RKO (cell line): ENCODE measurements around the gene PLXND1.

Source experiments
- DNase-seq: peaks from one replicate; pipeline ENCODE4 v3.0.0-alpha.2; 2016; ENCODE audit warnings: low spot score

PLXND1 gene

DNA sequence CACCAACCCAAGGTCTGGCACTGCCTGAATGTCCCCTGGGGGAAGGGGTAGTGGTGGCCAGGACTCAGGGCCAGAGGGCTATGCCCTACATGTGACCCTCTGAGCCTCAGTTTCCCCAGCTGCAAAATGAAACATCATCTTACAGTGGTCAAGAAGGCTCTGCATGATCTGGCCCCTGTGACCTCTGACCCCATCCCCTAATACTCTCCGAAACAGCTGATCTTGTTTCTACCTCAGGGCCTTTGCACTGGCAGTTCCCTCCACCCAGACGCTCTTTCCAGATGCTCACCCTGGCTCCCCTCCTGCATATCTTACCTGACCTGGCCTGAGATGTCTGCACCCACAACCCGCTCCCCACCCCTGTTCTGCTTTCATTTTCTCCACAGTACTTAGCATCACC, 21.8 kb downstream of the PLXND1 start:
- DNase-seq = no peak

DNA sequence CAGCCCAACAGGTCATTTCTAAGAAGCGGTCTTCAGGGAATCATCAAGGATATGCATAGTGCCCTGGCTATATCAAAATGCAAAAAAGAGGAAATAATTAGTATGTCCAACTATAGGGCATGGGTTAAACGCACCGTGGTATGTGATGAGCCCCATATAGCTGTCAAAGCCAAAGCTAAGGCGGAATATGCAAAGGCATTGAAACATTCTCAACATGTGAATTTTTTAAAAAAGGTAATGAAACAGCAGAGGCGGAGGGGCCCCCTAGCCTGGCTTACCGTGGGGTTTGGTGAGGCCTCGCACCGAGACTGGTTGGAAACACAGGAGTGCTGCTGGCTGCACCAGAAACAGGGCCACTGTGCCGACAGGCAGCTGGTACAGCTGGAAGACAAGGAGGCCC, 23.2 kb downstream of the PLXND1 start:
- DNase-seq = no peak

DNA sequence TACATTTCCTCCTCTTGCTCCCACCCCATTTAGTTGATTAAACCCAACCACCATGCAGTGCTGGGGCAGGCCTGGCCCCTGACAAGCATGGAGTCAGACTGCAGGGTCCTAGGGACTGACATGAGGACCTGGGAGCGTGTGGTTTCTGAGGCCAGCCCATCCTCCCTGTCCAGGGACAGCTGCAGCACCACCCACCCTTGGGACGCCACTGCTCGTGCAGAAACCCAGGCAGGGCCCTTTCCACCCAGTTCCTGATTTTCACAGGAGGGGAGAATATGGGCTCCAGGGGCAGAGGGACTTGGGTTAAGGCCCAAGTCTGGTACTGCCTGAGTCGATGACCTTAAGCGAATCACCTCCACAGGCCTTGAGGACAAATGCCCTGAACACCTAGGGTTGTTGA, 23.7 kb downstream of the PLXND1 start:
- DNase-seq = no peak

DNA sequence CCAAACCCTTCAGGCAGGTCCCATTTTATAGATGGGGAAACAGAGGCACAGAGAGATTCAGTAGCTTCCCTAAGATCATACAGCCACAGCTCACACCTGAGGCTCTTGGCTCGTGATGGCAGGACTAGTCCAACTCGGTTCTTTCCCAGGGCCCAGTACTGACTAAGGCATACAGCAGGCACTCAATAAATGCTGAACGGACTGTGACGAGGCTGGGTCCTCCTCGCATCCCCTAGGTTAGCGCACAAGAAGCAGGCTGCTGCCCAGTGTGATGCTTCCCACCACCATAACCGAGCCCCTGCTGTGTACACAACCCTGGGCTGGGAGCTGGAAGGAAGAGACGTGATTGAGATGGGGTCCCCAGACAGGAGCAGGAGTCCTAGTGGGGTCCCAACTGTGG, 24.9 kb downstream of the PLXND1 start:
- no peak for DNase-seq

DNA sequence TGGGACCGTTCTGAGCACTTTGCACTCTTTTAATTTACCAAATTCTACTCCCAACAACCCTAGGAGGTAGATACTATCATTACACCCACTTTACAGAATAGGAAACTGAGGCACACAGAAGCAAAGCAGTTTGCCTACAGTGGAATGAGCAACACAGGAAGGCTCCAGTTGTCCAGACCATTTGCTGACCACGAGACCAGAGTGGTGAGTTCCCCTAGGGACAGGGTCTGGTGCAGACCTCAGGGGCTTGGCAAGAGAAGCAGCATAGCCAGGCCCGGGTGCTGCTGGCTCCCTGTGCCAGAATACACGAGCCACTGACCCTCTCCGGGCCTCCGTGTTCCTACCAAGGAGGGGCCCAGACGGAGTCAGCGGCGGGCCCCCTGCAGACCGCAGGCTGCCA, 26.5 kb downstream of the PLXND1 start:
- no peak for DNase-seq

DNA sequence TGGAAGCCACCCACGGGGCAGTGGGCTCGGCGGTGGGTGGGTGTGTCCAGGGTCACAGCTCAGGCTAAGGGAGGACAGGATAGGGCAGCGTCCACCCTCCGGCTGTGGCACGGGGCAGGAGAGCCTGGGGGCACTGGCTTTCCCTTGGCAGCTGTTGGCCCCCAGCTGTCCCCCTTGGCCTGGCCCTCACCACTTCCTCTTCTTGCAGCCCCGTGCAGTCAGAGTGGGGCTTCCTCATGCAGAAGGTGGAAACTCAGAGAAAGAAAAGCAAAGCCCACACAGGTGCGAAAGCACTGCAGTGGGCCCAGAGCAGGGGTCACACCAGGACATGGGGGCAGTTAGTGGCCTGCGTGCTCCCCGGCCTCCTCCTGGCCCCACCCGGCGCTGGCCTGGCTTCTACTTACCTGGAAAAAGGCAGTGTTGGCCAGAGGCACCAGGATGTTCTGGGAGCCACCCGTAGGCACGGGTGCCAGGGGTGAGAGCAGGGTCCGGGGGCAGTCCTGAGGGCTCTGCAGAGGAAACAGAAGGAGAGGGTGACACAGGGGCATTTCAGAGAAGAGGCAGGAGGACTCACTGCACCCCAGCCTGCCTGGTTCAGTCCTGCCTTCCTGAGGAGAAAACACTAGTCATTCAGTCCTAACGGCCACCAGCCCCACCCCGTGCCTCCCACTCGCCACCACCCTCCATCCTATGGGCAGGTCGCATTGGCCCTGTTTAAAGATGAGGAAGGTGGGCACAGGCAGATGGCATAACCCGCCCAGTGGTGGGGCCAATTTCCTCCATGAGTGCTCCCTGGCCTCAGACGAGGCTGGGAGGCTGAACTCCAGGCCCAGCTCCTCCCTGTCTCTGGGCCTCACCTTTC, 28.3 kb downstream of the PLXND1 start:
- no peak for DNase-seq

DNA sequence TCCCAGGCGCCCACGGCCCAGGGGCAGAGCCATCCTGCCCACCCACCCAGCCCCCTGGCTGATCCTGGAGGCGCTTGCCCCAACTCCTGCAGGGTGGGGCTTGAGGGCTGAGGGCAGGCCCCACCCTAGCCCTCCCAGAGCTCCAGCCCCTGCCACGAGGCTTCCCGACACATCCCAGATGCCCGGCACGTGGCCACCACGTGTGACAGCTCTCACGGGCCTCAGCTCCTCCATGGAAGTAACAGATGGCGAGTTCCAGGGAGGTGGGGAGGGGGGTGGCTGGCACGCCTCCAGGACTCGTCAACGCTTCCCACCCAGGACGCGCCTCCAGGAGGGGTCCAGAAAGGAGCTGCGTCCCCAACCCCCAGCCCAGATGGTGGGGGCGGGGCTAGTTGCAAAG, 29.1 kb downstream of the PLXND1 start:
- no peak for DNase-seq

DNA sequence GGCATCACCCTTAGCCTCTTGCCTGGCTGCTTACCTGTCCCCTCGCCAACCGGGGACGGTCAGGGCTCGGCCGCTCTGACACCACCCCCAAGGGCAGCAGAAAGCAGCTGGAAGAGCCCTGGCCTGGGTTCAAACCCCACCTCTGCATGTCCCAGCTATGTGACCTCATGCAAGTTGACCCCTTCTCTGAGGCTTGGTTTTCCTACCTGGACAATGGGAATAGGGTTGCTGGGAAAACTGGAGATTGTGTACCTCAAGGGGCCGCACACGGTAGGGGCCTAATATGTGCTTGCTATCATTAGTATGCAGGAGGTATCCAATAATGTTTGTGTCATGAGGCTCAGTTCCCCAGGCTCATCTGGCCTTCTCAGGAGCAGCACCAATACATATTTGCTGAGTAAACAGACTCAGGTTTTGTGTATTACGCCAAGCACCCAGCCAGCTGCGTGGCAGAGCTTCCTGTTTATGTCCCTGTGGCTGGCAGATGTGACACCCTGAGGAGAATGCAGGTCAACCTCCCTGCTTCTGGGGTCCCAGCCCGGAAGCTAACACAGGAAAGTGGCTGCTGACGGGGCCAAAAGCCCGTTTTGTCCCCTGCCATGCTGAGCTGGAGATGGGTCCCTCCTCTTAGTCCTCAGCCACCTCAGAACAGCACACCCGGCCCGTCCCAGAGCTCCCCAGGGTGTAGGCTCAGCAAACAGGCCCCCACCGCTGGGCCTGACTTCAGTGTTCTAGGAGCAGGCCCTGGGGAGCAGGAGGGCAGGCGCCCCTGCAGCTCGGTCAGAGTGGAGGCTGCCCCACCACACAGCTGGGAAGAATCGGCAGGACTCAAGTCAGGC, 29.7 kb downstream of the PLXND1 start:
- no peak for DNase-seq

DNA sequence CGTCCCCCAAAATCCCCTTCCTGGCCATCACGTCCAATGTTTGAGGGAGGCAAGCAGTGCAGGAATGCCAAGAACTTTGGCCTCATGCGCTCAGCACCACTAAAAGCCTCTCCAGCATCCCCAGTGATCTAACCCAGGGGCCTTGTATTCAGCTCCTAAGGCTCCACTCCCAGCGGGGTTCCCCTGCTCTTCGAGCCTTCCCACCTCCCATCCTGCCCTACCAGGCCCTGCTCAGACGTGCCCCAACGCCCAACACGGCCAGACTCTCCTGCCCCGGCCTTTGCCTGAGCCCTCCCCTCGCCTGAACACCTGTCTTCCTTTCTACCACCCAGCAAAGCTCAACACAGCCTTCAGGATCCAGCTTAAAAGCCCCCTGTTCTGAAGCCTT, 30.5 kb downstream of the PLXND1 start:
- no peak for DNase-seq

DNA sequence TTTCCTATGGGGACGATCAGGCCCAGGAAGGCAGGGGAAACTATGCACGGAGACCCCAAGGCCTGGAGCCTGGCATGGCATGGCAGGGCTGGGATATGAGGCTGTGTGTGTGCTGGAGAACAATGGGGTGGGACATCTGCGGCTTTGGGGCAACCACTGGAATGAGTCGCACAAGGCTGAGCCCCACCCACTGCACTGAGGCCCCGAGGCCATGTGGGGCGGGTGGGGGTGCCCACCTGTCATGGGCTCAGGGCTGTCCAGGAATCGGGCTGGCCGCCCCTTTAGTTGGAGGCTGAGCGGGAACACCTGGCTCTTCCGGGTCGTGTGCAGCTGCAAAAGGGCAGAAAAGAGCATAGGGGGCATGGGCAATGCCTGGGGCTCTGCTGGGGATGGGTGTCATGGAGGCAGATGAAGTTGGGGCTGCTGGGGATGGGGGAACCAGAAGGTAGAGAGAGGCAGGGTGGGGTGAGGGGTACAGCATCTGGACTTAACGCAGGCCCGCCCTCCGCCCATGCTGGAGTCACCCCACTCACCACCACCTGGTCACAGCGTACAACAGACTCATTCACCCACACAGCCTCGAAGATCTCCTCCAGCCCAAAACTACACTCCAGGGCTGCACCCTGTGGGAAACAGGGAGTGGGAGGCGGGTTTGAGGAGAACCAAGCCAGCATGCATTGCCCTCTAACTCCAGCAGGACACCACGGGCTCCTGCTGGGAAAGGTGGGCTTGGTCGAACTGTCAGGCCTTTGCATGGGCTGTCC, 31.1 kb downstream of the PLXND1 start:
- no peak for DNase-seq

DNA sequence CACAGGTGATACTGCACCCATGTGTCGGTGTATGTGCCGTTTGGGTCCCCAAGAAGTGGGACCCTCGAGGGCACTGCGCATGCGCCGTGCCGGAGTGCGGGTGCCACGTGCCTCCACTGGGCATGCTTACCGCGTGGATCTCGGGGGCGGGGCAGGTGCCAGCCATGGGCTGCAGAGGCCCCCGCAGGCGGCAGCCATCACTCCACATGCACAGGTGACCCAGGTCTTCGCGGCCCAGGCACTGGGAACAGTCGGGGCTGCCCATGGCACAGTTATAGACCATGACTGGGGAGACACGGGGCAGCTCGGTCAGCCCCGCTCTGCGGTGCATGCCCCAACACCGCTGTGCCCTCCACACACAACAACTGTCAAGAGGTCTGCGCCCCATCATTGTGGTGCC, 32.3 kb downstream of the PLXND1 start:
- DNase-seq = no peak

DNA sequence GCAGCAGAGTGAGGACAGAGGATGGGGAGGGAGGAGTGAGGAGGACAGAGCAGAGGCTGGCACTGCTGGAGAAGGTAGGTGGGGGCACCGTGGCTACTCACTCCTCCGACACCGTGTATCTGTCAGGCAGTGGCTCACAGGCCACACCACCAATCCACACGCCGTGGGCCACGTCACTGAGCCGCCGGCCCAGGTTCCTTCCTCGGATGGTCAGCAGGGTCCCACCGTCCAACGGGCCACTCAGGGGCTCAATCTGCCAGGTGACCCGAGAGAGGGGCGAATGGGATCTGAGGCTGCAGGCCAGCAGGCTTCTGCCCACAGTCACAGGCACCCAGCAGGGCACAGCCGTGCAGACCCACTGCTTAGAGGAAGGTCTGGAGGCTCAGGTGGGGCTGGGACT, 33.0 kb downstream of the PLXND1 start:
- DNase-seq = no peak

DNA sequence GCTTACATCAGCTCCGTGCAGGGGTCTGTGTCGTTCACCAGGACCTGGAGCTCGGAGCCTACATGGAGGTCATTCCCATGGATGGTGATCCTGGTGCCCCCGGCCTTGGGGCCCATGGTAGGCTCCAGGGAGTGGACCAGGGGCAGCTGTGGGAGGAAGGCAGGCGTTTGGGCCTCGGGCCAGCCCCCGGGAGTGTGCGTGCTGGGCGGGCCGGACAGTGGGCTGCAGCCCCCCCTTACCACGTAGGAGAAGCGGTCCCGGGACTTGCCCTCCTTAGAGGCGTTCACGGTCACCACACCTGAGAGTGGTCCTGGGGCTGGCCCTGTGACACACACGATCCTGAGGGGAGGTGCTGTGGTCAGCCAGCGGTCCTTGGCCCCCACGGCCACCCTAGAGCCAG, 33.9 kb downstream of the PLXND1 start:
- no peak for DNase-seq

DNA sequence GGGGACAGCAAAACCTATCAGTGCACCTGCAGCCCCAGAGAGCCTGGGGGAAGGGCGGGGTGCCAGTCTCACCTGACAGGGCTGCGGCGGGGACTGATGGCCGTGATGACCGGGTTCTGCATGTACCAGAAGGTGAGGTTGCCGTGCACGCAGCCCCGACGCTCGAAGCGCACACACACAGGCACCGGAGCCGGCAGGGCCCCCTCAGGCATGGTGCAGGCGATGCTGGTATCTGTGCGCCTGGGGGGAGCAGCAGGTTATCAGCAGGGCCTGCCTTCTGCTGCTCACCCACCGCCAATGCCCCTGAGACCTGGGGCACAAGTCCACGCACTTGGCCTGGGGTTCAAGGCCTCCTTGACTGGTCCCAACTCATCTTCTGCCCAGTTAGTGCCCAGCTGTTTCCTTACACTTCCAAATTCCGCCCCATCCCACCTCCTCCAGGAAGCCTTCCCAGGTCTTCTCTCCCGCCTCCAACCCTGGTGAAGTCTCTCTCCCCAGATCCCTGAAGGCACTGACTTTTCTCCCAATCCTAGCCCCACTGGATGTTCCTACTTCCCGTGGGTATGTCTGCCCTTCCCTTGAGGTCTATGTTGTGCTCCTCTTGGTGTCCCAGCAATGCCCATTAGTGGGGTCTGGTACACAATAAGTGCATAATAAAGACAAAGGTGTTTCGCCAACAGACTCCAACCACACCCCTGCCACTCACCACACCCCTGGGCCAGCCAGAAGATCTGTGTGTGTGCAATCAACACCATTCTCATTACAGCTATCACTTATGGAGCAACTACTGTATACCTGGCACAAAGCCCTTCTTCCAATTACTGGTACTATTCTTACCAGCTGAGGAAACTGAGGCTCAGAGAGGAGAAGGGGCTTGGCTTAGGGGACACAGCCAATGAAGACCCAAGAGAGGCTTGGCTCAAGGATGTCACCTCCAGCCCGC, 34.6 kb downstream of the PLXND1 start:
- no peak for DNase-seq

DNA sequence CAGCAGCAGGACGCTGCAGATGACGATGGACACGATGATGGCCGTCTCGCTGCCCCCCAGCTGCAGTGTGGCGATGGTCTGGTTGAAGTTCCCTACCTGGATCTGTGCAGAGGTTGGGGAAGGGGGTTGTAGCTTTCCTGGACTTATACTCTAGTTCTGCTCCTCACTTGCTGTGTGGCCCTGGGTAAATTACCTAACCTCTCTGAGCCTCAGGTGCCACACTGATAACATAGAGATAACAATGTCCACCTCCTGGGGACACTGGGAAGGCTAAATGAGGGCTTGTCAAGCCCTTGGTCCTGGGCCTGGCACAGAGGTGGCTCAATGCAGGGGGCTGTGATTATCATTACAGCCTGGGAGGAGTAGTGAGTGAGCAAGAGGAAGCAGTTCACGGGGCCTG, 36.6 kb downstream of the PLXND1 start:
- DNase-seq = no peak

DNA sequence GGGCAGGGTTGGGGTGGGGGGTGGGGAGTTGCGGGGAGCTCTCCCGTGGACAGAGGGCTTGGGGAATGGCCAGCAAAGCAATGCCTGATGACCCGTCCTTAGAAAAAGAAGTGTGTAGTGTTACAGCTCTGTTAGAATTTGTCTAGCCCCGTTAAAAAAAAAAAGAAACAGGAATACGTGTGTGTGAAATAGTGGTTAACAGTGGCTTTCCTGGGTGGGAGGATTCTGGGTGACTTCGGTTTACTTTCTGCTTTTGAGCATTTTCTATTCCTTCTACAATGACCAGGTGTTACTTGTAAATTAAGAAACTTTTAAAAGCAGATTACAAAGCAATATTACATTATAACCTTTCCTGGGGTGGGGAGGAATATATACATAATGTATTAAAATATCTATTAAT, 38.5 kb downstream of the PLXND1 start:
- no peak for DNase-seq

DNA sequence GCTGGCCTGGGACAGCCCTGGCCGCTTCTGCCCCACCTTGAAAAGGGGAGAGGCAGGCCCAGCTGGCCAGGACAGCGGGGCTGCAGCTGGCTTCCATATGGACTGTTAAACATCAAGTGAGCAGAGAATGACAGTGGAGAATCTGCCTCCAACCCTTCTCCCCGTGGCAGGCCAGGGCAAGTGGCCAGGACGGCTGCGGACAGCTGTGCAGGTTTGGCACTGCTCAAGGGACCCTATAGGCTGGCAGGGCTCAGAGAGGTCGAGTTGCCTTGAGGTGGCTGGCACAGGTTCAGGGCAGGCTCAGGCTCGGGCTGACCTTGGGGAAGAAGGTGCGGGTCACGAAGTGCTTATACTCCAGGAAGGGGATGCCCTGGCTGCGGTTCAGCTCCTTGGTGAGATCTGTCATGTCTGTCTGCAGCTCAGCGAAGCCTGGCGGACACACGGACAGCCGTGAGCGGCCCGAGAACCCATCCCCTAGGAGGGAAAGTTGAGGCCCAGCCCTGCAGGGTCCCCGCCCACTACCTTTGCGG, 39.2 kb downstream of the PLXND1 start:
- DNase-seq = no peak

DNA sequence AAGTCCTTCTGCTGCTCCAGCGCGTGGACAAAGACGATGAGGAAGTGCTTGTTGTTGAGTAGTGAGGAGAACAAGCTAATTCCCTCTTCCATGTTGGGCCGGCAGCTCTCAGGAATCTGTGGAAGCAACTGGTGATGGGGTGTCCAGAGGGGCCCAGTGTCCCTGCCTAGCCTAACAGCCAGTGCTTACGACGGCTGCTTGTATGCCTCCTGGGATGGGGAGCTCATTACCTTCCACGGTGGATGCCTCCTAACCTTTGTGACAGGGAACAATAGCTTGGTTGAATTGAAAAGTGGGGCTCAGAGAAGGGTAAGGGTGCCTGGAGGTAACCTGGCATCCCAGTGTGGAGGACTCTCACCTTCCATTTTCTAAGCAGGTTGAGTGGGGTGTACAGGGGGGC, 40.6 kb downstream of the PLXND1 start:
- no peak for DNase-seq

DNA sequence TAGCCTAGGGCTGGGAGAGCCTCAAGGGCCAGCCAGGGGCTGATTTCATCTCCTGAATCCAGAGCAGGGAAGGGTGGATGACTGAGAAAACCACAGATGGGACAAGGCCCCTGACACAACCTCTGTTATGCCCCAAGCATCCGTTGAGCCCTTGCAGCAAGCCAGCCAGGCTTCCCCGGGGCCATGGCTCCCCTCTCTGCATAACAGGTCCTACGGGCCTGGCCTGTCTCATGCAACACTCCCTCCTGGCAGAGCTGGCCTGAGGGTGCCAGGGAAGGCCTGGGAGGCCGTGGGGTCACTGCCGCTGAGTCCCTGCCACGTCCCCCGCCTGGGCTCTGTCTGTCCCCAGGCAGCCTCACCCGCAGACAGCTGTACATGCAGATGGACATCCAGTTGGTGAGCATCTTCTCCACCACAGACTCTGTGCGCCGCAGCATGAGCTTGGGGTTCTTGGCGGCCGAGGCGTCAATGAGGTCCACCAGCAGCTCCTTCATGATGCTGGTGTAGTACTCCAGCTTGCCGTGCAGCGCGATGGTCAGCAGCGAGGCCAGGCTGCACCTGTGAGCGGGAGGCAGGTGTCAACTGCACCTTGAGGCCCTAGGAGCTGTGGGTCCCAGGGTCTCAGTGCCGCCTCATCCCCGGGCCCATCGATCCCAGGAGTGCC, 41.4 kb downstream of the PLXND1 start:
- DNase-seq = no peak

DNA sequence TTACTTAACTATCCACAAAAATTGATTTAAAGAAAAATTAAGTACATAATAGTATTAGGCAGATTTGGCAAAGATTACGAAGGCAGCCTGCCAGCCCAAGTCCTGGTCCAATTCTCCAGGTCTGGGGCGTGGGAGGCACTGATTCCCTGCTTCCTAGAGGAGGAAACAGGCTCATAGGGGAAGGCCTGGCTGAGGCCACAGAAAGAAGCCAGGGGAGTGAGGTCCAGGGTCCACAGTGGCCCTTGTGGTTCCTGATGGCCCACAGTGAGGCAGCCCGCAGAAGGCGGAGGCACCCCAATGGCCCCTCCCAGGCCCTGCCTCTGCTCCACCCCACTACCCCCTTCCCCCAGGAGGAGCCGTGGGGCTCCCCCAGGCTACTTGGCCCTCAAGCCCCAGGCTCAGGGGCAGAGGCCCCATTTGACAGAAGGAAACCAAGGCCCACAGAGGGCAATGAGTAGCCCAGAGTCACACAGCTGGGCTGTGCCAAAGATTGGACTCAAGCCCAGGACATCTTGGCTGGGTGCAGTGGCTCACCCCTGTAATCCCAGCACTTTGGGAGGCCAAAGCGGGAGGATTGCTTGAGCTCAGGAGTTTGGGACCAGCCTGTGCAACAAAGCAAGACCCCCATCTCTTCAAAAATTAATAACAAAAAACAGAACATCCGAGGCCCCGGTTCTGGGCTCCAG, 42.5 kb downstream of the PLXND1 start:
- no peak for DNase-seq
